IPS DF 6.9 (cell line): ENCODE measurements around the gene QKI.
A peak's percentile ranks its signal among the peaks of the same experiment; 100 is the strongest.

ENCODE experiments used
- DNase-seq: peaks from one replicate; pipeline ENCODE4 v3.0.0-alpha.2; 2013; ENCODE audit warnings: low read depth, low spot score
- H3K27ac ChIP-seq: one replicate; pipeline ENCODE4 v1.5.1; 2013; ENCODE audit warnings: low read length, control low read depth
- H3K27me3 ChIP-seq: 2 replicates; pipeline ENCODE4 v1.6.1; 2013; ENCODE audit warnings: mild to moderate bottlenecking, low read length; ENCODE audit not compliant: control insufficient read depth, insufficient read depth
- H3K36me3 ChIP-seq: 2 replicates; pipeline ENCODE4 v1.6.1; 2013; ENCODE audit warnings: low read length; ENCODE audit not compliant: control insufficient read depth, insufficient read depth
- H3K4me1 ChIP-seq: 2 replicates; pipeline ENCODE4 v1.6.1; 2013; ENCODE audit warnings: low read length; ENCODE audit not compliant: control insufficient read depth, insufficient read depth
- H3K4me3 ChIP-seq: 2 replicates; pipeline ENCODE4 v1.5.1; 2013; ENCODE audit warnings: mild to moderate bottlenecking, low read length
- H3K9me3 ChIP-seq: 2 replicates; pipeline ENCODE4 v1.6.1; 2013; ENCODE audit warnings: low read length, inconsistent platforms; ENCODE audit not compliant: control insufficient read depth, insufficient read depth
- WGBS: extraction: QIAGEN DNeasy Blood & Tissue Kit; methylation state at CpG from one replicate; pipeline ENCODE4 v1.1.7; 2013; ENCODE audit warnings: mixed read lengths, missing lambda C conversion rate; ENCODE audit not compliant: insufficient read length, insufficient coverage; 5-methylcytosine and 5-hydroxymethylcytosine counted together

Gene QKI

GRCh38 chr6:163413345-163414116 lies 987 bp upstream of the QKI start:
- DNase-seq = no peak
- Histone ChIP-seq H3K27me3 (no peaks in the 10 kb centered on the region), H3K4me1 (no peaks in the 10 kb centered on the region), H3K4me3 (peak overlapping the region; percentile 94), H3K27ac (no peak overlapping the region), H3K9me3 (no peaks in the 10 kb centered on the region), H3K36me3 (peaks cover 2% of the 10 kb centered on the region; the same call in 1 of the 2 replicates)
- WGBS = no CpG with 5 or more reads among the region's 109 CpGs

GRCh38 chr6:163414946-163415619 lies 565 bp downstream of the QKI start:
- WGBS = no CpG with 5 or more reads among the region's 94 CpGs
- Histone ChIP-seq H3K27ac (no peak overlapping the region), H3K9me3 (no peaks in the 10 kb centered on the region), H3K4me3 (peak overlapping the region; percentile 99), H3K27me3 (no peaks in the 10 kb centered on the region), H3K36me3 (peaks cover 2% of the 10 kb centered on the region; the same call in 1 of the 2 replicates), H3K4me1 (no peaks in the 10 kb centered on the region)
- DNase-seq = no peak

- DNase-seq = no peak
- no peaks in the 10 kb centered on the region for H3K9me3 ChIP-seq
- H3K4me3 ChIP-seq = peak overlapping the region; percentile 99
- no peaks in the 10 kb centered on the region; the same call in 1 of the 2 replicates for H3K4me1 ChIP-seq
- no CpG with 5 or more reads among the region's 63 CpGs for WGBS
- H3K27ac ChIP-seq = no peak overlapping the region
- H3K36me3 ChIP-seq = peaks cover 2% of the 10 kb centered on the region; the same call in 1 of the 2 replicates
- H3K27me3 ChIP-seq = no peaks in the 10 kb centered on the region
Observed at GRCh38 chr6:163415620-163416556, 1.4 kb downstream of the QKI start.

GRCh38 chr6:163416557-163417253 lies 2.2 kb downstream of the QKI start:
- H3K27me3 ChIP-seq = no peaks in the 10 kb centered on the region
- no CpG with 5 or more reads among the region's 11 CpGs for WGBS
- DNase-seq = no peak

GRCh38 chr6:163417595-163417994 lies 3.1 kb downstream of the QKI start:
- Histone ChIP-seq H3K4me1 (peaks cover 3% of the 10 kb centered on the region; the same call in 1 of the 2 replicates), H3K9me3 (no peaks in the 10 kb centered on the region), H3K27ac (no peak overlapping the region), H3K36me3 (peaks cover 2% of the 10 kb centered on the region; the same call in 1 of the 2 replicates), H3K27me3 (no peaks in the 10 kb centered on the region), H3K4me3 (no peak overlapping the region)
- no CpG with 5 or more reads among the region's 4 CpGs for WGBS
- no peak for DNase-seq

More at GRCh38 chr6:163416557-163417253, 2.2 kb downstream of the QKI start:
- no peaks in the 10 kb centered on the region; the same call in 1 of the 2 replicates for H3K4me1 ChIP-seq
- H3K9me3 ChIP-seq = no peaks in the 10 kb centered on the region
- H3K36me3 ChIP-seq = peaks cover 2% of the 10 kb centered on the region; the same call in 1 of the 2 replicates
- H3K27ac ChIP-seq = no peak overlapping the region
- peak overlapping the region; percentile 99; the same call in 1 of the 2 replicates for H3K4me3 ChIP-seq

DNA sequence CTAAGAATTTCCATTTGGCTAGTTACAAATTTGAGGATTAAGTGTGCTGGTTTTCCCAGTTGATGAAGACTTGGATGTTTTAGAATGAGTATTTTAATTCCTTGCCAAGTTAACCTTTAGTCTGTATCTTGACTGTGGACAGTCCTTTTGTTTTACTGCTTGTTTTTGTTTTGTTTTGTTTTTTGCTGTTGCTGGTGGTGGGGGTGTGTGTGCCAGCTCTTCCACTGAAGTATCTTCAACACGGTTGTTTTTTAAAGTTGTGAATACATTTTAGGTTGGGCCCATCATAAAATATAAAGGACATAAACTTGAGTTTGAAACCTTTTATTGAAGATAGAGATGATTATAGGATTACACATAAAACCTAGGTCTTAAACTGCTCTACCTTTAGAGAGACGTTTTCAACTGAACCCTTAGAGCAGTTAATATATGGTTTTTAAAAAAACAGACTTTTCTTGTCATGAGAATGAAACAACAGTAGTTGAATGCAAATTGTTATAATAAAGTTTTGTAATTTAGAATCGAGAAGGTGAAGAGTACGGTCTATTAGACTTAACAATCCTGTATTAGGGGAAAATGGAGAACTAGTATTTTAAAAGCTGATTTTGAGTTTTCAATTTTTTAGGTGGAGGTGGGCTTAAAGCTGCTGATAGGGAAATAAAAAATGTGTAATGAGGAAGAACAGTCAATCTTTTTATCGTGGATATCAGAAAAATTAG lies 4.0 kb downstream of the QKI start:
- WGBS = 100% methylated on average over 2 of the region's 5 CpGs
- no peak overlapping the region for H3K4me3 ChIP-seq
- H3K9me3 ChIP-seq = no peaks in the 10 kb centered on the region
- DNase-seq = no peak
- H3K27ac ChIP-seq = no peak overlapping the region
- H3K27me3 ChIP-seq = no peaks in the 10 kb centered on the region
- H3K36me3 ChIP-seq = peaks cover 2% of the 10 kb centered on the region; the same call in 1 of the 2 replicates
- peaks cover 4% of the 10 kb centered on the region; the same call in 1 of the 2 replicates for H3K4me1 ChIP-seq

DNA sequence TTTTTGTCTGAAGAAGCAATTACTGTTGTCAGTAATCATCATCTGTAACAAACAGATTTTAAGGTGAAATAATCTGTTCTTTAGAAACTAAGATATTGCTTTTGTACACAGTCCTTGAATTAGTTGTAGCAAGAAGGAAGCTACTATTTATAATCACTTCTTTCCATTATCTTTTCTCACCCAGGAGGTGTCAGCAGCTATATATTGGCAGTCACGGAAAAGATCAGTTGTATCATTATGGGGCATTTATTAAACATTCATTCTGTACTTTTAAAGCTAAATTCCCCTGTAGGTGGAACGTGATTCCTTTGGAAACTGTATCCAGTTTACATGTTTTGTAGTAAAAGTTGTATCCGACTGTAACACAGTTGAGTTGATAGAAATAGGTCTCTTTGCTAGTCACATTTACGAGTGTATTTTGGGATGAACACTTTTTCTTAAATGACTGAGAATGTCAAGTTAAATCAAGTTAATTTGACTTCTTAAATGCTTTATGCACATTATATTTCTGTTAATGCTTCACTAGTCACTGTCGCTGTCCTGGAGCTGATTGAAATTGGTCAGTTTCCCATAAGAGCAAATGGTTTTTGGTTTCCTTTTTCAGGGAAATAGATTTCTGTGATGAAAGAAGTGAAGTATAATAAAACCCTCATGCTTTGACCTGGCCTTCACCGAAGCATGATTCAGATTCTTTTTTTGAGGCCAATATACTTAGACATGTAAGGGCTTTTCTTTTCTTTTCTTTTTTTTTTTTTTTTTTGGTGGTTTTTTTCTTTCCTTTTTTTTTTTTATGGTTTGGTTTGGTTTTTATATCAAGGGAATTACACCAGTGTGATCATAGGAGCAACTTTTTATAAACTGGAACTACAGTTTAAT lies 5.1 kb downstream of the QKI start:
- H3K27me3 ChIP-seq = no peaks in the 10 kb centered on the region
- H3K9me3 ChIP-seq = no peaks in the 10 kb centered on the region
- no CpG with 5 or more reads among the region's 6 CpGs for WGBS
- peaks cover 2% of the 10 kb centered on the region; the same call in 1 of the 2 replicates for H3K36me3 ChIP-seq
- no peak for DNase-seq
- H3K27ac ChIP-seq = no peak overlapping the region
- H3K4me3 ChIP-seq = no peak overlapping the region
- peaks cover 4% of the 10 kb centered on the region; the same call in 1 of the 2 replicates for H3K4me1 ChIP-seq

GRCh38 chr6:163420289-163420614 lies 5.7 kb downstream of the QKI start:
- Histone ChIP-seq H3K4me3 (no peak overlapping the region), H3K36me3 (peaks cover 2% of the 10 kb centered on the region; the same call in 1 of the 2 replicates), H3K4me1 (peaks cover 4% of the 10 kb centered on the region; the same call in 1 of the 2 replicates), H3K27me3 (no peaks in the 10 kb centered on the region), H3K9me3 (no peaks in the 10 kb centered on the region), H3K27ac (no peak overlapping the region)
- WGBS = no CpG with 5 or more reads among the region's 2 CpGs
- DNase-seq = no peak
